Anterior cingulate cortex (tissue), 58 donors: ENCODE results near the gene CLEC2D.
"Not testable (repeated sequence)": the region's sequence is repeated elsewhere in the genome, so short reads cannot be mapped to it uniquely, and the experiment has no call there.

Experiments used
- DNase-seq, 58 donors: peaks; one replicate each; lab custom pipeline; 2025; lab: John Stamatoyannopoulos, UW

CLEC2D gene

DNA sequence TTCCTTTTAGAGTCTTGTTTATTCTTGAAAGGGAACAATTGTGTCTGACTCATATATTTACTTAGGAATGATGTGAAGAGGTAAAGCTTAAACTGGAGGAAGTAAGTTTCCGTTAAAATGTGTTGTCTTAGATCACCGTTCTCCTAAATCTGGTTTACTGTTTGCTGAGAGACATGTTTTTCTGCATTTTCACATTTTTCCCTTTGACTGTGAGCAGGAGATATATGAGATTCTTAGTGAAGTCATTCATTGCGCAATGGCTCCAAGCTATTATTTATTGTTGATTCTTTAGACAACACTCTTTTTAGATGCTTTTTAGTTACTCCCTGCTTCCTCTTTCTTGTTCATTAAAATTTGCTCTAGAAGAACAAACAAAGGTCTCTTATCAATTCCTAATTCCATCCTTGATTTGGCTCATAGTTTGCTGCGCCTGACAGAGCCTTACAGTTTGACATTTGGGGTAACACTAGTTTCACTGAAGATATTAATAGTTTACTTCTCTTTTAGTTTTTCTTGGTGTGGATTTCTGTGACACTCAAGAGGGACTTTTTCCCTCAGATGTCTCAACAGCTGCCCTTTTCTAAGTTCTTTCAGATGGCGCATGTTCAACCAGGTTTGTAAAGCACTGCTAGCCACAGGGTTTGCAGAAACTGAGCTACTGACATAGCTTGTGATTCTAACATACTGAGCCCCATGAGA is 52.0 kb downstream of the CLEC2D start:
- DNase-seq: no peak

GRCh38 chr12:9724023-9724422 is 54.5 kb downstream of the CLEC2D start:
- no peak for DNase-seq

- DNase-seq: no peak
These were observed 55.8 kb downstream of the CLEC2D start for GRCh38 chr12:9725213-9725870.

DNA sequence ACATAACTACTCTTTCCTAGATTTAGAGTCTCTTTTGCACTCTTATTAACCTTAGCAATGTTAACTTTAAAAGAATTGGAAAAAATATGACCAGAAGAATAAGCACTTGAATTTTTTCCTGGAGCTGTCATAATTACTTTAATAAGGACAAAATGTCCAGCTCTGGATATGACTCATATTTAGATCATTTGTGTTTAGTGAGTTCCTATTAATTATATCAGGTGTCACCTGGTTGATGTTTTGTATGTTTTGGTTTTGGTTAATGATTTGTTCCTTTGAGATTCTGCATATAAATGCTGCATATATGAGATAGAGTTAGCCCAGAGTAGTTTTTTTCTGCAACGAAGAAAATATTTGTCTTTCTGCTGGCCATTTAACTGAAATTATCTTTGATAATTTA is 58.3 kb downstream of the CLEC2D start:
- DNase-seq: no peak

DNA sequence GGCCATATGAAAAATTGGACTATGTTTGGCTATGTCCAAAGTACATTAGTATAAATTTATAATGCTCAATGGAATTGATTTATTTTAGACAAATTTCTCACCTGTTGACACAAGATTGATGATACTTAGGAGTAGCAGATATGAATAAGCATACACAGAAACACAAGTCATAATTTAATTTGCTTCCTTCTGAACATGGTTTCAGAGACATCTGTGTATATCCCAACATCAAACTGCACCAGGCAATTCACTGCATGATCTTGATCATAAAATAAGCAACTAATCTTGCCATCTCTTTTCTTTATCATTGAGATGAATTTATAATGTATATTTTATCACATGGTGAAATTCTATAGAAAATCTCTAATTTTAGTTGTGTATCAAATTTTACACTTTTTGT is 59.6 kb downstream of the CLEC2D start:
- no peak for DNase-seq

GRCh38 chr12:9730011-9730410 is 60.5 kb downstream of the CLEC2D start:
- DNase-seq: no peak

DNA sequence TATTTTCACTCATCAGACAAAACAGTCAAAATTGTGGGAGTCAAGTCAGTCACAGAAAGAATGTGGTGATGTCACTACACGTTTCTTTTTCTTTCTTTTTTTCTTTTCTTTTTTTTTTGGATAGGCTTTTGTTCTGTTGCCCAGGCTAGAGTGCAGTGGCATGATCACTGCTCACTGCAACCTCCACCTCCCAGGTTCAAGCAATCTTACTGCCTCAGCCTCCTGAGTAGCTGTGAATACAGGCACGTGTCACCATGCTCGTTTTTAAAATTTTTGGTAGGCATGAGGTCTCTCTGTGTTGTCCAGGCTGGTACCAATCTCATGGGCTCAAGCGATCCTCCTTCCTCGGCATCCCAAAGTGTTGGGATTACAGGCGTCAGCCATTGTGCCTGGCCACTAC is 61.1 kb downstream of the CLEC2D start:
- DNase-seq: no peak

- no peak for DNase-seq
These were observed 61.9 kb downstream of the CLEC2D start for GRCh38 chr12:9731393-9731792.

DNA sequence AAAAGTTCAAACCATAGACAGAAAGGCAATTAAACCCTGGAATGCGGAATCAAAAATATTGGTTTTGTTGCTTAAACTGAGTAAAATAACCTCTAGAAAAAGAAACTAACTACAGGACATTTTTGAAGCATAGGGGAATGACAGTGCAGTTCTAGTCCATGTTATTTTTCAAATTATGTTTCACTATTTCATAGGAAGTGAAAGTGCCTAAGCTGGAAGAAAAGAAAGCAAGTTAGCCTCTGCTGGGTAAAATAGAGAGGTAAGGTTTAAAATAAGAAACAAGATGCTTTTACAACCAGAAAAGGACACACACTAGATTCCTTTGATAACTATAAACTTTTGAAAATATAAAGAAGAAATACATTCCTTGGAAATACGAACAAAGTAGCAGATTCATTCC is 62.3 kb downstream of the CLEC2D start:
- no peak for DNase-seq

DNA sequence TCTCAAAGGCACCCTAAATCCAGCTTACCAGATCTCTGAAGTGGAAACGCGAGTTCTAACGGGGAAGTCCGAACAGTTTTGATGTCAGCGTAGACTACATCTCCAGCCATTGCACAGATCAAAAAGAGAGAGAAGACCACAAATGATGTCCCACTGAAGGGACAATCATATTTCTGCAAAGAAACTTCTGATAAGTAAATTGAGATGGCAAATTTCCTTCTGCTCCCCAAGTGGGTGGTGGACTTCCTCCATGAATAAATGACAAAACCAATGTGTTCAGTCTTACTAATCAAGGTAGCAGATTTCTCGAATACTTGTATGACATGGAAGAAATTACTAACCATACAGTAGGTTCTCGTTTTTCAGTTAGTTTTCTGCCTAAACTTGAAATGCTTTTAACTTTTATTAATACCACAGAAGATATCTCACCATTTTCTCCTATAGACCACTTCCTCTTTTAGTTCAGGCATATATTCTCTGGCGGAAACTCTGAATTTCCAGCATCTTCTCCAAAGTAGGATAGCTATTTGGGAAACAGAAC is 63.5 kb downstream of the CLEC2D start, which contains the start of gene CLECL1:
CLECL1 (minus strand) TSS at position 177 of the 541 bp plus-strand sequence.
- no peak for DNase-seq

DNA sequence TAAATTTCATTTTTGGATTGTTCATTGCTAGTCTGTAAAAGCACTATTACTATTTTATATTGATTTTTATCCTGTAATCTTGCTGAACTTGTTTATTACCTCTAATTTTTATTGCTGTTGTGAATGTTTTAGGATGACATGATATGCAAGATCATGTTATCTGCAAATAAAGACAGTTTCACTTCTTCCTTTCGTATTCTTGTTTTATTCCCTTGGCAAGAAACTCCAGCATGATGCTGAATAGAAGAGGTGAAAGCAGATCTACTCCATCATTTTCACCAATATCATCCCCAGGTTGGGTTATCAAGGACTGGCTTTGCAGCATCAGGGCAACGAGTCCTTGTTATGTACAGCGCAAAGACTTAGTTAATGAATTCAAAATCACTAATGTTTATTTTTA is 66.1 kb downstream of the CLEC2D start:
- DNase-seq: no peak

- no peak for DNase-seq
These were observed 67.6 kb downstream of the CLEC2D start for GRCh38 chr12:9736936-9737705.

GRCh38 chr12:9738905-9739304 is 69.4 kb downstream of the CLEC2D start:
- not testable (repeated sequence) for DNase-seq

DNA sequence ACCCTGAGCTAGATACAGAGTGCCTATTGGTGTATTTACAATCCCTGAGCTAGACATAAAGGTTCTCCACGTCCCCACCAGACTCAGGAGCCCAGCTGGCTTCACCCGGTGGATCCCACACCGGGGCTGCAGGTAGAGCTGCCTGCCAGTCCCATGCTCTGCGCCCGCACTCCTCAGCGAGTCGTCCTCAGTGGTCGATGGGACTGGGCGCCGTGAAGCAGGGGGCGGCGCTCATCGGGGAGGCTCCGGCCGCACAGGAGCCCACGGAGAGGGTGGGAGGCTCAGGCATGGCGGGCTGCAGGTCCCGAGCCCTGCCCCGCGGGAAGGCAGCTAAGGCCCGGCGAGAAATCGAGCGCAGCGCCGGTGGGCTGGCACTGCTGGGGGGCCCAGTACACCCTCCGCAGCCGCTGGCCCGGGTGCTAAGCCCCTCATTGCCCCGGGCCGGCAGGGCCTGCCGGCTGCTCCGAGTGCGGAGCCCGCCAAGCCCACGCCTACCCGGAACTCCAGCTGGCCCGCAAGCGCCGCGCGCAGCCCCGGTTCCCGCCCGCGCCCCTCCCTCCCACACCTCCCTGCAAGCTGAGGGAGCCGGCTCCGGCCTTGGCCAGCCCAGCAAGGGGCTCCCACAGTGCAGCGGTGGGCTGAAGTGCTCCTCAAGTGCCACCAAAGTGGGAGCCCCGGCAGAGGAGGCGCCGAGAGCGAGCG is 70.0 kb downstream of the CLEC2D start:
- not testable (repeated sequence) for DNase-seq

GRCh38 chr12:9740106-9740750 is 70.7 kb downstream of the CLEC2D start:
- DNase-seq: no peak

- no peak for DNase-seq
These were observed 72.2 kb downstream of the CLEC2D start for GRCh38 chr12:9741726-9742125.

DNA sequence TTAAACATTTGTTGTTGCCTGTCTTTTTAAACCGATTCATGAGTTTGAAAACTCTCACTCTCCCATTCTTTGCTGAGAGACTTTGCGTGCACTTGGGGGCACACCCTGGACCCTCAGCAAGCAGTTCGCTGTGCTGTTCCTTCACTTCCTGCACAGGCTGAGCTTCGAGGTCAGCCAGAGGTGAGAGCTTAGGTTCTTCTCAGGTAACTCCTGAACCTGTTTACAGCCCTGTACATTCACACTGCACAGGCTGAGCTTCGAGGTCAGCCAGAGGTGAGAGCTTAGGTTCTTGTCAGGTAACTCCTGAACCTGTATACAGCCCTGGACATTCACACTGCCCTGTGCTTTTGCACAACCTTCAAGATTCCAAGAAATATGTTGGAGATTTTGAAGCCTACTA is 73.1 kb downstream of the CLEC2D start:
- no peak for DNase-seq

- DNase-seq: no peak
These were observed 75.7 kb downstream of the CLEC2D start for GRCh38 chr12:9745199-9745598.
